ENCODE measurements around the gene NDUFAF8. TPM values are rescaled to one million over a fixed set of nuclear protein-coding genes. Genes with fewer than 3 reads are reported as not detected.

NDUFAF8 gene
- total RNA-seq, 1 experiment from 2014 or later = 60.1 TPM

DNA sequence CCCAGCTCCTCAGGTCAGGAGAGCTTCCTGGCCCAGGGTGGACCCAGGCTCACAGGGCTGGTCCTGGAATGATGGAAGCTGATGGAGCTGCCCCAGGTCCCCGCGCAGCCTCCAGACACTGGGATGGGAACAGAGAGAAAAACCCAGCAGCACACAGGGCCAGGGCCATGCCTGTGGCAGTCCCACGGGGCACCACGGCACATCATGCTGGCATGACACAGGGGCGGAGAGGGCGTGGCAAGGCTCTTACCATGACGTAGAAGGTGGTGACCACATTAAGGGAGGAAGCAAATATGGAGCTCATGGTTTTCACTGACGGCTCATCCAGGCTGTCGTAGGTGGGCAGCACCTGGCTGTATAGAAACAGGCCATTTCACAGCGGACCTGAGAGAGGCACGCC, 37.7 kb downstream of the NDUFAF8 start:
- Histone ChIP-seq H2BK12ac (ENCODE audit: insufficient read length, low read depth, low read length) (no peak overlapping the region), H4K91ac (ENCODE audit: insufficient read length, low read depth, low read length) (no peak overlapping the region), H2BK120ac (ENCODE audit: low read depth, low read length, poor library complexity, severe bottlenecking) (no peak overlapping the region), H3K4ac (ENCODE audit: low read depth, low read length) (no peak overlapping the region), H4K5ac (ENCODE audit: insufficient read length, low read depth, low read length) (no peak overlapping the region), H3K27ac (ENCODE audit: insufficient read length, low read depth, low read length) (no peak overlapping the region), H3K79me2 (ENCODE audit: insufficient read depth, low read length) (no peaks in the 10 kb centered on the region), H3K56ac (ENCODE audit: insufficient read length, low read depth, low read length) (no peak overlapping the region), H2BK20ac (ENCODE audit: low read depth, low read length, poor library complexity, severe bottlenecking) (no peak overlapping the region), H3K9me3 (ENCODE audit: control insufficient read depth, low read depth, low read length) (no peaks in the 10 kb centered on the region), H3K14ac (ENCODE audit: insufficient read depth, low read length) (no peak overlapping the region), H4K8ac (replicated peaks; ENCODE audit: insufficient read length, low read depth, low read length) (no peak overlapping the region), H3K18ac (ENCODE audit: insufficient read length, low read depth, low read length) (no peak overlapping the region), H2AK5ac (ENCODE audit: insufficient read length, low read length) (no peak overlapping the region), H4K20me1 (ENCODE audit: control insufficient read depth, insufficient read depth, insufficient read length) (no peaks in the 10 kb centered on the region), H3K9ac (ENCODE audit: extremely low read depth, insufficient read length, low read length) (no peak overlapping the region), H3K79me1 (ENCODE audit: insufficient read depth, low read depth, low read length, poor library complexity, severe bottlenecking) (no peaks in the 10 kb centered on the region), H3T11ph (ENCODE audit: low read length) (no peak overlapping the region), H2BK5ac (ENCODE audit: insufficient read length, low read length) (no peak overlapping the region), H3K4me2 (ENCODE audit: insufficient read depth, insufficient read length, low read length) (no peak overlapping the region), H3K23ac (ENCODE audit: insufficient read length, low read depth, low read length) (no peak overlapping the region), H2AFZ (ENCODE audit: low read length) (no peak overlapping the region), H3K23me2 (ENCODE audit: insufficient read length, low read depth, low read length, poor library complexity, severe bottlenecking) (peaks cover 2% of the 10 kb centered on the region), H2BK15ac (ENCODE audit: low read depth, low read length) (no peak overlapping the region), H3K4me1 (ENCODE audit: insufficient read depth, low read length) (no peaks in the 10 kb centered on the region), H3K27me3 (ENCODE audit: insufficient read depth, low read length) (no peaks in the 10 kb centered on the region)
- DNase-seq = no peak
- H3K4me3 Mint-ChIP-seq = no peak overlapping the region
- no CpG with 5 or more reads among the region's 11 CpGs for WGBS (ENCODE audit: extremely low coverage, insufficient read length, low lambda C conversion rate)
- H3K27me3 Mint-ChIP-seq (ENCODE audit: low read depth) = no peaks in the 10 kb centered on the region
- peaks cover 16 to 50% (median 47%) of the 10 kb centered on the region in 3 experiments for H3K36me3 Mint-ChIP-seq (ENCODE audit: insufficient read depth in 1 of 3, low read depth in 3 of 3)
- TF ChIP-seq, protein P1, sequence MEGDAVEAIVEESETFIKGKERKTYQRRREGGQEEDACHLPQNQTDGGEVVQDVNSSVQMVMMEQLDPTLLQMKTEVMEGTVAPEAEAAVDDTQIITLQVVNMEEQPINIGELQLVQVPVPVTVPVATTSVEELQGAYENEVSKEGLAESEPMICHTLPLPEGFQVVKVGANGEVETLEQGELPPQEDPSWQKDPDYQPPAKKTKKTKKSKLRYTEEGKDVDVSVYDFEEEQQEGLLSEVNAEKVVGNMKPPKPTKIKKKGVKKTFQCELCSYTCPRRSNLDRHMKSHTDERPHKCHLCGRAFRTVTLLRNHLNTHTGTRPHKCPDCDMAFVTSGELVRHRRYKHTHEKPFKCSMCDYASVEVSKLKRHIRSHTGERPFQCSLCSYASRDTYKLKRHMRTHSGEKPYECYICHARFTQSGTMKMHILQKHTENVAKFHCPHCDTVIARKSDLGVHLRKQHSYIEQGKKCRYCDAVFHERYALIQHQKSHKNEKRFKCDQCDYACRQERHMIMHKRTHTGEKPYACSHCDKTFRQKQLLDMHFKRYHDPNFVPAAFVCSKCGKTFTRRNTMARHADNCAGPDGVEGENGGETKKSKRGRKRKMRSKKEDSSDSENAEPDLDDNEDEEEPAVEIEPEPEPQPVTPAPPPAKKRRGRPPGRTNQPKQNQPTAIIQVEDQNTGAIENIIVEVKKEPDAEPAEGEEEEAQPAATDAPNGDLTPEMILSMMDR (conservative IDR thresholded peaks at IDR 0.05) = no peak
- no peak overlapping the region for H3K27ac Mint-ChIP-seq
- no peaks in the 10 kb centered on the region for H3K4me1 Mint-ChIP-seq
- no peaks in the 10 kb centered on the region for H3K9me3 Mint-ChIP-seq
